Testis (tissue), 3 donors: ENCODE data around the gene C1QTNF5. TPM values are rescaled to one million over a fixed set of nuclear protein-coding genes. Genes with fewer than 3 reads are reported as not detected.

Experiments
- DNase-seq: peaks from one replicate; pipeline ENCODE4 v3.0.0-alpha.2; 2019
- H3K27ac ChIP-seq, 2 donors: fragments of 200-600 bp; sonication (generic); one replicate each; pipeline ENCODE4 v1.5.1; 2019
- H3K27me3 ChIP-seq: fragments of 200-600 bp; sonication (generic); one replicate; pipeline ENCODE4 v1.5.1; 2019
- H3K36me3 ChIP-seq: fragments of 200-600 bp; sonication (generic); one replicate; pipeline ENCODE4 v1.5.1; 2017; ENCODE audit warnings: low read depth; ENCODE audit errors: missing control alignments
- H3K4me1 ChIP-seq: fragments of 200-600 bp; sonication (generic); one replicate; pipeline ENCODE4 v1.5.1; 2019
- H3K4me3 ChIP-seq, 2 donors: fragments of 200-600 bp; sonication (generic); one replicate each; pipeline ENCODE4 v1.5.1; 2017 to 2019
- H3K9me3 ChIP-seq: fragments of 200-600 bp; sonication (generic); one replicate; pipeline ENCODE4 v1.5.1; 2017
- POLR2A ChIP-seq: fragments of 450-650 bp; IDR thresholded peaks from one replicate; pipeline ENCODE4 v1.6.1; 2017; ENCODE audit warnings: antibody characterized with exemption, mild to moderate bottlenecking, moderate library complexity
- WGBS, 2 donors: methylation state at CpG; one replicate each; pipeline ENCODE4 v1.1.5; 2018; 5-methylcytosine and 5-hydroxymethylcytosine counted together
- intact Hi-C: fragments of 100-400 bp; cut with DNase I; formaldehyde crosslinking; loops from one replicate; pipeline ENCODE4 v1.15.1; 2023; ENCODE audit warnings: low total_unique reads
- polyA plus RNA-seq: library from polyadenylated mRNA; stranded (reverse); fragments of 350-450 nt; fragmentation: Illumina TruSeq; extraction: RNeasy Lipid Tissue Mini Kit (QIAGEN cat#74804); gene quantifications from one replicate; pipeline ENCODE4 v1.2.3, GENCODE V29; 2014; ENCODE audit warnings: low read depth, low replicate concordance; ENCODE audit not compliant: insufficient read depth
- total RNA-seq, 2 donors: library from RNA; depleted of rRNA; stranded (reverse); fragments of >200 nt; gene quantifications; one replicate each; pipeline ENCODE4 v1.2.3, GENCODE V29; 2016
- TF ChIP-seq, protein P1 (sequence below), 3 experiments: fragments of 450-650 bp in 2 of 3; fragments of 200-600 bp in 1 of 3; sonication (generic) in 1 of 3; IDR thresholded peaks; one replicate each; pipeline ENCODE4 v1.5.1; 2016 to 2019; ENCODE audit warnings: antibody characterized with exemption in 3 of 3, mild to moderate bottlenecking in 2 of 3, moderate library complexity in 1 of 3

Gene C1QTNF5
- total and polyA plus RNA-seq, 3 donors from 2014 or later = 4.7 to 12.6 (median 5.3) TPM

DNA sequence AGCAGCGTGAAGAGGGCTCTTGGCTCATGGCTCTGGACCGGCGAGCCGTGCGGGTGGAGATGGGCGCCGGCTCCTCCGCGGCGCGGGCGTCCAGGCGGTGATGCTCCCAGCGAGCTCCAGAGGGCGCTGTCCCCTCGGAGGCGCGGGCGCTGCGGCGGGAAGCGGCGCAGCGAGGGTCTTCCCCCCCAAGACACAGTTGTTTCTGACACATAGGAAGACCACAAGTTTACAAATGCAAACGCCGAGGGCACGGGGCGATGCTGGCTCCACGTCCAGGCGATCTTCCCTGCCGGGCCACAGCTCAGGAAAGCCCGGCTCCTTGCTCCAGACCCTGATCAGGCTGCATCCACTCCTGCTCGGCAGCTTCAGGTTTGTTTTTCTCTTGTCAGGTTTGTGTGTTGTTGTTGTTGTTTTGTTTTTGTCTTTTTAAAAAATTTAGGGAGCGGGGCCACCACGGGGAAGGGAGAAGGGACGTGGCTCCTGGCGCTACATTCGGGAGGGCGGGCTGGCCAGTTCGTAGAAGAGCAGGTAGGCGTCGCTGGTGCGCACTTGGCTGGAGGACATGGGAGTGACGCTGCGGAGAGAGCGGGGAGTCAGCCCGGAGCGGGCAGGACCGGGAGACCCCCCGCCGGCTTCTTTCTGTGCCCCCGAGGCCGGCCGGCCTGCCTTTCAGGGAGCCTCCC, 15.8 kb upstream of the C1QTNF5 start:
- H3K27me3 ChIP-seq = no peaks in the 10 kb centered on the region
- peak overlapping the region; percentile 27 to 69 for H3K27ac ChIP-seq
- H3K36me3 ChIP-seq = no peaks in the 10 kb centered on the region
- H3K4me3 ChIP-seq = peak overlapping the region; percentile 39 to 63
- H3K9me3 ChIP-seq = no peaks in the 10 kb centered on the region
- TF ChIP-seq, protein P1, sequence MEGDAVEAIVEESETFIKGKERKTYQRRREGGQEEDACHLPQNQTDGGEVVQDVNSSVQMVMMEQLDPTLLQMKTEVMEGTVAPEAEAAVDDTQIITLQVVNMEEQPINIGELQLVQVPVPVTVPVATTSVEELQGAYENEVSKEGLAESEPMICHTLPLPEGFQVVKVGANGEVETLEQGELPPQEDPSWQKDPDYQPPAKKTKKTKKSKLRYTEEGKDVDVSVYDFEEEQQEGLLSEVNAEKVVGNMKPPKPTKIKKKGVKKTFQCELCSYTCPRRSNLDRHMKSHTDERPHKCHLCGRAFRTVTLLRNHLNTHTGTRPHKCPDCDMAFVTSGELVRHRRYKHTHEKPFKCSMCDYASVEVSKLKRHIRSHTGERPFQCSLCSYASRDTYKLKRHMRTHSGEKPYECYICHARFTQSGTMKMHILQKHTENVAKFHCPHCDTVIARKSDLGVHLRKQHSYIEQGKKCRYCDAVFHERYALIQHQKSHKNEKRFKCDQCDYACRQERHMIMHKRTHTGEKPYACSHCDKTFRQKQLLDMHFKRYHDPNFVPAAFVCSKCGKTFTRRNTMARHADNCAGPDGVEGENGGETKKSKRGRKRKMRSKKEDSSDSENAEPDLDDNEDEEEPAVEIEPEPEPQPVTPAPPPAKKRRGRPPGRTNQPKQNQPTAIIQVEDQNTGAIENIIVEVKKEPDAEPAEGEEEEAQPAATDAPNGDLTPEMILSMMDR (IDR thresholded peaks at IDR 0.05) = peak; percentile 84 to 88 (median 85)
- no peak for TF ChIP-seq POLR2A
- 2 to 7% methylated on average over 28 to 52 of the region's 54 CpGs for WGBS, 2 donors
- intact Hi-C loops = loop anchor here (2.0 to 10.0 kb wide), 2 partner anchors 18 to 118 kb away; no protein-coding TSS in a partner anchor
- DNase-seq = peak; percentile 89
- H3K4me1 ChIP-seq = peaks cover 21% of the 10 kb centered on the region

DNA sequence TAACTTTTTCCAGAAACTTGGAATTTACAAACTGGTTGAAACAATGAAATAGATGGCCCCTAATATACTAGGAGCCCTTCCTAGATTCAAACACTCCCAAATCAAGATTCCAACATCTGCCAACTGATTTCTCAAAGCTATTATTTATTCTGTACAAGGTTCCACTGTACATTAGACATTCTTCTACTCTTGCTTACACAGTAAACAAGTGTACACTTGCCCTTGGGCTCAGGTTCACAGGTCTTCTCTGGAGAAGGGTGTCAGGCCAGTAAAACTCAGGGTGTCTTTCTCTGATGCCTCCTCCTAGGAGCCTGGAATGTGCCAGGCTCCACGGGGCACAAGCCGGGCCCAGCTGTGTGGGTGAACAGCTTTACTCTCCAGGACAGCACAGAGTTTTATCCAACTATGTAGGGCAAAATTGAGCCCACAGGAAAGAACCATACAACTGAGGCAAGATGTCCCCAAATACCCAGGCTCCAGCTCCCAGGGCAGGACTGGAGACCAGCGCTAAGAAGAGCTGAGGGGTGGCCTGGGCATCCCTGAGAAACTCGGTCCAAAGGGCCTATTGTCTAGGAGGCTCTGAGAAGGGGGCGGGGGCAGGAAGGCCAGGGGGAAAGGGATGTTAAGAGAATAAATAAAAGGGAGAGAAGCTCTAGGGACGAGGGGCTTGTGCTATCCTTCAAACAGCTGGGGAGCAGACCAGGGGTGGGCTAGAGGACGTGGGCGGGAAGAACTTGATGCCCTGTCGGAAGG, 14.6 kb upstream of the C1QTNF5 start:
- no peak for DNase-seq
- H3K27me3 ChIP-seq = no peaks in the 10 kb centered on the region
- 52 to 57% methylated on average over 9 of the region's 9 CpGs for WGBS, 2 donors
- intact Hi-C loops = loop anchor here (10.0 kb wide), 1 partner anchor 120 kb away; no protein-coding TSS in a partner anchor
- H3K27ac ChIP-seq = no peak overlapping the region
- no peaks in the 10 kb centered on the region for H3K9me3 ChIP-seq
- H3K4me3 ChIP-seq = no peak overlapping the region
- TF ChIP-seq, protein P1 (IDR thresholded peaks at IDR 0.05) = no peak
- no peak for TF ChIP-seq POLR2A
- H3K36me3 ChIP-seq = no peaks in the 10 kb centered on the region
- peaks cover 15% of the 10 kb centered on the region for H3K4me1 ChIP-seq

DNA sequence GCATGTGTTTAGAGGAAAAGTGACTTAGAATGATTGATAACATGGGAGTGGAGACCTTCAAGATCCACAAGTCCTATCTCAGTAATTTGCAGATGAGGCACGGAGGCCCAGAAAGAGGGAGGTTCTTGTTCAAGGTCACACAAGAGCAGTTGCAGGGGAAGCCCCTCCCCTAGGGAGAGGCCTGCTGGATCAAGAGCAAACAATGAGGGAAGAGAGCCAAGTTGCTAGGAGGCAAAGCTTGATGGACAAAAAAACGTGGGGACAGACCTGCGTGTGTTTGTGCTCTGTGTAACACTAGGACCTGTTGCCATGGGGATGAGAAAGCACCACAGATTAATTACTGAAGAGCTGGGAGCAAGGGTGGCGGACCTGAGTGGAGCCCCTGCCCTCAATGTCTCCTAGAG, 12.2 kb upstream of the C1QTNF5 start:
- H3K9me3 ChIP-seq = no peaks in the 10 kb centered on the region
- WGBS, 2 donors = 24 to 37% methylated on average over 4 of the region's 4 CpGs
- H3K4me1 ChIP-seq = peaks cover 15% of the 10 kb centered on the region
- no peak overlapping the region for H3K4me3 ChIP-seq
- no peak for TF ChIP-seq POLR2A
- TF ChIP-seq, protein P1 (IDR thresholded peaks at IDR 0.05) = no peak
- H3K27ac ChIP-seq = peak overlapping the region; percentile 20 to 47
- H3K27me3 ChIP-seq = no peaks in the 10 kb centered on the region
- intact Hi-C loops = loop anchor here (10.0 kb wide), 1 partner anchor 122 kb away; no protein-coding TSS in a partner anchor
- H3K36me3 ChIP-seq = no peaks in the 10 kb centered on the region
- peak; percentile 91 for DNase-seq

DNA sequence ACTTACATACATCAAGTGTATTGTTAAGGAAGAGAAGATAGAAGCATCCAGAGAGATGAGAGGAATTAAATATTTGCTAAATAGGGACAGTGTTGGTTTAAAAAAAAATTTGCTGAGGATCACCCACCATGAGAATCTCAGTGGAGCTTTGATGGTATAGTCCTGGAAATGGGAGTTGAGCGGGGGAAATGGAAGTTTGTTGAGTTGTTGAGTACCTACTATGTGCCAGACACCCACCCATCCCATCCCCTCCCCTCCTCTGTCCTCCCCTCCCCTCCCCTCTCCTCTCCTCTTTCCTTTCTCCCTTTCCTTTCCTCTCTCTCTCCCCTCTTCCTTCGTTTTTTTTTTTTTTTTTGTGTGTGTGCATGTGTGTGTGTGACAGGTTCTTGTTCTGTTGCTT, 10.5 kb upstream of the C1QTNF5 start:
- H3K36me3 ChIP-seq = no peaks in the 10 kb centered on the region
- no peak overlapping the region for H3K27ac ChIP-seq
- TF ChIP-seq, protein P1 (IDR thresholded peaks at IDR 0.05) = no peak
- TF ChIP-seq POLR2A = no peak
- H3K9me3 ChIP-seq = no peaks in the 10 kb centered on the region
- no peak for DNase-seq
- H3K27me3 ChIP-seq = no peaks in the 10 kb centered on the region
- H3K4me1 ChIP-seq = peaks cover 15% of the 10 kb centered on the region
- intact Hi-C loops = loop anchor here (10.0 kb wide), 1 partner anchor 124 kb away; no protein-coding TSS in a partner anchor
- no peak overlapping the region for H3K4me3 ChIP-seq
- 70 to 71% methylated on average over 2 of the region's 2 CpGs for WGBS, 2 donors
